Lower leg skin (tissue), 4 donors: ENCODE results near the gene NARS2. TPM values are rescaled to one million over a fixed set of nuclear protein-coding genes. Genes with fewer than 3 reads are reported as not detected.
"Not testable (repeated sequence)": the region's sequence is repeated elsewhere in the genome, so short reads cannot be mapped to it uniquely, and the experiment has no call there.

Experiments
- DNase-seq, 2 donors: peaks; one replicate each; pipeline ENCODE4 v3.0.0-alpha.2; 2019; ENCODE audit warnings: low spot score in 2 of 2
- H3K4me3 ChIP-seq: fragments of 200-600 bp; sonication (generic); 2 replicates; pipeline ENCODE4 v1.5.1; 2017; ENCODE audit warnings: mild to moderate bottlenecking, low read depth; ENCODE audit not compliant: poor library complexity, severe bottlenecking
- CTCF ChIP-seq, 3 donors: fragments of 450-650 bp; IDR thresholded peaks; one replicate each; pipeline ENCODE4 v1.5.1; 2016; ENCODE audit warnings: antibody characterized with exemption in 3 of 3, mild to moderate bottlenecking in 3 of 3, moderate library complexity in 2 of 3
- POLR2A ChIP-seq, 2 donors: fragments of 450-650 bp; IDR thresholded peaks; one replicate each; pipeline ENCODE4 v1.6.1; 2016 to 2017; ENCODE audit warnings: antibody characterized with exemption in 2 of 2, mild to moderate bottlenecking in 1 of 2, moderate library complexity in 1 of 2
- WGBS, 2 donors: methylation state at CpG; one replicate each; pipeline ENCODE4 v1.1.5; 2018; 5-methylcytosine and 5-hydroxymethylcytosine counted together
- intact Hi-C: fragments of 100-400 bp; cut with DNase I; formaldehyde crosslinking; loops from one replicate; pipeline ENCODE4 v1.15.0; 2023; ENCODE audit warnings: low total_unique reads
- total RNA-seq, 4 donors: library from RNA; depleted of rRNA; stranded (reverse); fragments of >200 nt; gene quantifications; one replicate each; pipeline ENCODE4 v1.1.0, GENCODE V29; 2016

Gene NARS2
- total RNA-seq, 4 donors from 2014 or later: 11.2 to 15.7 (median 14.0) TPM

GRCh38 chr11:78532991-78533390 is 41.7 kb downstream of the NARS2 start:
- TF ChIP-seq CTCF (IDR thresholded peaks at IDR 0.05) (no peak), POLR2A (IDR thresholded peaks at IDR 0.05) (no peak)
- DNase-seq: no peak
- H3K4me3 ChIP-seq: no peak overlapping the region
- intact Hi-C loops: no loop called here
- WGBS, 2 donors: 75 to 88% methylated on average over 3 of the region's 3 CpGs

GRCh38 chr11:78526497-78527146 is 48.0 kb downstream of the NARS2 start:
- DNase-seq: no peak
- WGBS, 2 donors: 81 to 82% methylated on average over 6 of the region's 6 CpGs
- TF ChIP-seq CTCF (IDR thresholded peaks at IDR 0.05) (no peak), POLR2A (IDR thresholded peaks at IDR 0.05) (no peak)
- intact Hi-C loops: no loop called here
- no peak overlapping the region for H3K4me3 ChIP-seq

- TF ChIP-seq CTCF (IDR thresholded peaks at IDR 0.05) (no peak), POLR2A (IDR thresholded peaks at IDR 0.05) (no peak)
- no peak for DNase-seq
- WGBS, 2 donors: 75 to 84% methylated on average over 4 of the region's 4 CpGs
- no peak overlapping the region for H3K4me3 ChIP-seq
- intact Hi-C loops: no loop called here
Observed at GRCh38 chr11:78525720-78526119, 48.9 kb downstream of the NARS2 start.

GRCh38 chr11:78520230-78520629 is 54.4 kb downstream of the NARS2 start:
- no peak for DNase-seq
- TF ChIP-seq CTCF (IDR thresholded peaks at IDR 0.05): no peak
- no peak for TF ChIP-seq POLR2A (IDR thresholded peaks at IDR 0.05)
- H3K4me3 ChIP-seq: no peak overlapping the region
- 66 to 72% methylated on average over 1 of the region's 1 CpG for WGBS, 2 donors
- intact Hi-C loops: no loop called here

- WGBS, 2 donors: 91 to 92% methylated on average over 4 of the region's 4 CpGs
- TF ChIP-seq CTCF (IDR thresholded peaks at IDR 0.05) (no peak), POLR2A (IDR thresholded peaks at IDR 0.05) (no peak)
- H3K4me3 ChIP-seq: no peak overlapping the region
- DNase-seq: no peak
- intact Hi-C loops: no loop called here
Observed at GRCh38 chr11:78516281-78516680, 58.4 kb downstream of the NARS2 start.

GRCh38 chr11:78514922-78515502 is 59.7 kb downstream of the NARS2 start:
- DNase-seq: no peak
- H3K4me3 ChIP-seq: no peak overlapping the region
- 80 to 82% methylated on average over 4 of the region's 4 CpGs for WGBS, 2 donors
- intact Hi-C loops: no loop called here
- TF ChIP-seq CTCF (IDR thresholded peaks at IDR 0.05): no peak
- no peak for TF ChIP-seq POLR2A (IDR thresholded peaks at IDR 0.05)

- H3K4me3 ChIP-seq, intact Hi-C loops, DNase-seq: not testable (repeated sequence)
- WGBS, 2 donors: 97 to 98% methylated on average over 5 of the region's 5 CpGs
Observed at GRCh38 chr11:78513085-78513484, 61.6 kb downstream of the NARS2 start.
